Left lobe of liver (tissue), 2 donors: ENCODE data around the gene PKN2. TPM values are rescaled to one million over a fixed set of nuclear protein-coding genes. Genes with fewer than 3 reads are reported as not detected.

ENCODE experiments used
- ATAC-seq: fragments of 200-7000 bp; cut with Tn5 transposase; one replicate; pipeline ENCODE4 v1.9.1; 2020; ENCODE audit warnings: mild to moderate bottlenecking, moderate library complexity
- DNase-seq: peaks from one replicate; pipeline ENCODE4 v3.0.0-alpha.2; 2020; ENCODE audit warnings: low spot score
- total RNA-seq: library from RNA; stranded (reverse); gene quantifications from one replicate; pipeline ENCODE4 v1.2.1, GENCODE V29; 2021
- donor health status: DM: no; HTN: no; CAD: no; lungs with moderate emphysema.
- donor health status: DM: no; HTN: yes; CAD: no.

Gene PKN2
- 12.1 TPM for total RNA-seq

- peak; percentile 95 for ATAC-seq
- peak; percentile 98 for DNase-seq
These were observed at the start of gene PKN2 for GRCh38 chr1:88683541-88684481. PKN2 (plus strand) TSS chr1:88684273; CDS start chr1:88684581, 308 bp downstream.

GRCh38 chr1:88634538-88634937 is 49.5 kb upstream of the PKN2 start:
- no peak for ATAC-seq
- DNase-seq, result no peak

- peak; percentile 70 for ATAC-seq
- DNase-seq, result no peak
These were observed 44.0 kb upstream of the PKN2 start for GRCh38 chr1:88640060-88640459.

GRCh38 chr1:88645886-88646285 is 38.2 kb upstream of the PKN2 start:
- no peak for ATAC-seq
- DNase-seq, result no peak

GRCh38 chr1:88646476-88647248 is 37.4 kb upstream of the PKN2 start:
- no peak for ATAC-seq
- DNase-seq, result no peak

- peak; percentile 89 for ATAC-seq
- peak; percentile 49 for DNase-seq
These were observed 36.8 kb upstream of the PKN2 start for GRCh38 chr1:88647249-88647645.

GRCh38 chr1:88647749-88648415 is 36.2 kb upstream of the PKN2 start:
- DNase-seq, result no peak
- no peak for ATAC-seq

- DNase-seq, result no peak
- no peak for ATAC-seq
These were observed 35.4 kb upstream of the PKN2 start for GRCh38 chr1:88648706-88649105.

GRCh38 chr1:88649932-88650331 is 34.1 kb upstream of the PKN2 start:
- DNase-seq, result no peak
- no peak for ATAC-seq

- no peak for DNase-seq
- ATAC-seq, result no peak
These were observed 33.2 kb upstream of the PKN2 start for GRCh38 chr1:88650676-88651418.

- peak; percentile 74 for ATAC-seq
- DNase-seq, result no peak
These were observed 28.9 kb upstream of the PKN2 start for GRCh38 chr1:88655140-88655539.

- ATAC-seq, result peak; percentile 74
- no peak for DNase-seq
These were observed 28.3 kb upstream of the PKN2 start for GRCh38 chr1:88655685-88656299.

GRCh38 chr1:88658419-88658818 is 25.7 kb upstream of the PKN2 start:
- ATAC-seq, result no peak
- DNase-seq, result no peak

GRCh38 chr1:88659552-88659951 is 24.5 kb upstream of the PKN2 start:
- DNase-seq, result no peak
- ATAC-seq, result no peak

GRCh38 chr1:88661188-88661587 is 22.9 kb upstream of the PKN2 start:
- no peak for DNase-seq
- no peak for ATAC-seq

- no peak for ATAC-seq
- no peak for DNase-seq
These were observed 21.9 kb upstream of the PKN2 start for GRCh38 chr1:88661951-88662699.

- DNase-seq (no peak), ATAC-seq (peak; percentile 38)
These were observed 21.4 kb upstream of the PKN2 start for GRCh38 chr1:88662723-88663122.

- ATAC-seq (no peak), DNase-seq (no peak)
These were observed 15.7 kb upstream of the PKN2 start for GRCh38 chr1:88668405-88668804.

- DNase-seq, result no peak
- ATAC-seq, result peak; percentile 87
These were observed 13.6 kb upstream of the PKN2 start for GRCh38 chr1:88670462-88670861.
